HG03025 (cell line): Measurements from ENCODE around the gene TARDBP.
"Not testable (repeated sequence)": the region's sequence is repeated elsewhere in the genome, so short reads cannot be mapped to it uniquely, and the experiment has no call there.

Source experiments
- ATAC-seq: cut with Tn5 transposase; IDR thresholded peaks from one replicate; pipeline ENCODE4 v1.9.1; 2021; ENCODE audit warnings: mild to moderate bottlenecking, moderate library complexity; ENCODE audit not compliant: unreplicated experiment, low FRiP score

TARDBP gene

GRCh38 chr1:11040105-11040429, 27.6 kb downstream of the TARDBP start:
- not testable (repeated sequence) for ATAC-seq

GRCh38 chr1:11041048-11041447, 28.6 kb downstream of the TARDBP start:
- no peak for ATAC-seq

GRCh38 chr1:11042065-11042464, 29.6 kb downstream of the TARDBP start:
- no peak for ATAC-seq

GRCh38 chr1:11042995-11043874, 30.8 kb downstream of the TARDBP start:
- no peak for ATAC-seq

- ATAC-seq, result no peak
Observed at GRCh38 chr1:11044086-11044848, 31.8 kb downstream of the TARDBP start.

- ATAC-seq, result no peak
Observed at GRCh38 chr1:11044849-11045427, 32.5 kb downstream of the TARDBP start.

- no peak for ATAC-seq
Observed at GRCh38 chr1:11045428-11046269, 33.2 kb downstream of the TARDBP start.

GRCh38 chr1:11046270-11046566, 33.8 kb downstream of the TARDBP start:
- no peak for ATAC-seq

GRCh38 chr1:11046625-11047365, 34.3 kb downstream of the TARDBP start, which contains the start of gene MASP2:
Gene MASP2, minus strand, starts transcription at chr1:11047239. Its CDS starts 32 bp downstream, at chr1:11047207.
- ATAC-seq, result no peak

- ATAC-seq, result not testable (repeated sequence)
Observed at GRCh38 chr1:11051121-11051520, 38.7 kb downstream of the TARDBP start.

- no peak for ATAC-seq
Observed at GRCh38 chr1:11051781-11052511, 39.5 kb downstream of the TARDBP start.

GRCh38 chr1:11052839-11053757, 40.6 kb downstream of the TARDBP start:
- no peak for ATAC-seq

- ATAC-seq, result no peak
Observed at GRCh38 chr1:11053758-11054137, 41.3 kb downstream of the TARDBP start.

- no peak for ATAC-seq
Observed at GRCh38 chr1:11054181-11054580, 41.7 kb downstream of the TARDBP start.

GRCh38 chr1:11054666-11055065, 42.2 kb downstream of the TARDBP start:
- ATAC-seq, result no peak

- no peak for ATAC-seq
Observed at GRCh38 chr1:11055676-11056075, 43.2 kb downstream of the TARDBP start.

GRCh38 chr1:11056504-11056903, 44.0 kb downstream of the TARDBP start:
- ATAC-seq, result no peak

GRCh38 chr1:11057477-11057876, 45.0 kb downstream of the TARDBP start:
- ATAC-seq, result no peak
